ENCODE results near the gene PHGDH.
"Not testable (repeated sequence)": the region's sequence is repeated elsewhere in the genome, so short reads cannot be mapped to it uniquely, and the experiment has no call there.

PHGDH gene

GRCh38 chr1:119697598-119697997, 14.1 kb upstream of the PHGDH start:
- H3K4me1 ChIP-seq = no peaks in the 10 kb centered on the region
- intact Hi-C loops (cut with DNase I; ENCODE audit: low total_unique reads) = no loop called here
- H3K9me3 ChIP-seq = peaks cover 0 to 7% (median 5%) of the 10 kb centered on the region in 3 donors
- TF ChIP-seq CTCF (IDR thresholded peaks at IDR 0.05) = no peak
- H3K36me3 ChIP-seq = no peaks in the 10 kb centered on the region
- no peak overlapping the region for H3K27ac ChIP-seq
- no peak for DNase-seq
- no peaks in the 10 kb centered on the region for H3K27me3 ChIP-seq
- H3K4me3 ChIP-seq = no peak overlapping the region

- no peak for DNase-seq
- no peak overlapping the region for H3K27ac ChIP-seq
- H3K4me1 ChIP-seq = no peaks in the 10 kb centered on the region
- peaks cover 0 to 7% (median 5%) of the 10 kb centered on the region in 3 donors for H3K9me3 ChIP-seq
- H3K27me3 ChIP-seq = no peaks in the 10 kb centered on the region
- no peak for TF ChIP-seq CTCF (IDR thresholded peaks at IDR 0.05)
- H3K36me3 ChIP-seq = no peaks in the 10 kb centered on the region
- intact Hi-C loops (cut with DNase I; ENCODE audit: low total_unique reads) = no loop called here
- H3K4me3 ChIP-seq = no peak overlapping the region
Observed at GRCh38 chr1:119700326-119700725, 11.4 kb upstream of the PHGDH start.

- Histone ChIP-seq H3K27me3 (no peaks in the 10 kb centered on the region), H3K36me3 (no peaks in the 10 kb centered on the region), H3K4me1 (no peaks in the 10 kb centered on the region), H3K9me3 (peaks cover 0 to 7% (median 5%) of the 10 kb centered on the region in 3 donors), H3K4me3 (no peak overlapping the region), H3K27ac (no peak overlapping the region)
- intact Hi-C loops (cut with DNase I; ENCODE audit: low total_unique reads) = no loop called here
- no peak for TF ChIP-seq CTCF (IDR thresholded peaks at IDR 0.05)
- no peak for DNase-seq
Observed at GRCh38 chr1:119701659-119702058, 10.1 kb upstream of the PHGDH start.

- no peaks in the 10 kb centered on the region for H3K4me1 ChIP-seq
Observed at GRCh38 chr1:119702384-119702783, 9.3 kb upstream of the PHGDH start.

GRCh38 chr1:119703666-119704450, 7.9 kb upstream of the PHGDH start:
- Histone ChIP-seq H3K4me3 (no peak overlapping the region), H3K27me3 (no peaks in the 10 kb centered on the region), H3K9me3 (peaks cover 0 to 7% (median 5%) of the 10 kb centered on the region in 3 donors), H3K4me1 (no peaks in the 10 kb centered on the region), H3K36me3 (no peaks in the 10 kb centered on the region), H3K27ac (no peak overlapping the region)
- no peak for TF ChIP-seq CTCF (IDR thresholded peaks at IDR 0.05)
- intact Hi-C loops (cut with DNase I; ENCODE audit: low total_unique reads) = no loop called here
- no peak for DNase-seq

More at GRCh38 chr1:119702384-119702783, 9.3 kb upstream of the PHGDH start:
- Histone ChIP-seq H3K9me3 (peaks cover 0 to 7% (median 5%) of the 10 kb centered on the region in 3 donors), H3K27ac (no peak overlapping the region), H3K4me3 (no peak overlapping the region), H3K27me3 (no peaks in the 10 kb centered on the region), H3K36me3 (no peaks in the 10 kb centered on the region)
- DNase-seq = no peak
- no peak for TF ChIP-seq CTCF (IDR thresholded peaks at IDR 0.05)
- intact Hi-C loops (cut with DNase I; ENCODE audit: low total_unique reads) = no loop called here

GRCh38 chr1:119706599-119706998, 5.1 kb upstream of the PHGDH start:
- H3K4me1 ChIP-seq; H3K27me3 ChIP-seq; intact Hi-C loops (cut with DNase I; ENCODE audit: low total_unique reads); H3K36me3 ChIP-seq; H3K4me3 ChIP-seq; DNase-seq; H3K27ac ChIP-seq; H3K9me3 ChIP-seq: not testable (repeated sequence)

- H3K36me3 ChIP-seq; intact Hi-C loops (cut with DNase I; ENCODE audit: low total_unique reads); H3K9me3 ChIP-seq; H3K27me3 ChIP-seq; DNase-seq: not testable (repeated sequence)
- peak overlapping the region; percentile 79 to 88 for H3K4me3 ChIP-seq
- peaks cover 0 to 47% (median 32%) of the 10 kb centered on the region in 4 donors for H3K4me1 ChIP-seq
- peak overlapping the region; percentile 85 to 87 for H3K27ac ChIP-seq
Observed at GRCh38 chr1:119711356-119711803, 354 bp upstream of the PHGDH start.

All from tibial artery (tissue), 4 donors.